HG02642 (cell line): ENCODE data around the gene CHCHD10.
"Not testable (repeated sequence)": the region's sequence is repeated elsewhere in the genome, so short reads cannot be mapped to it uniquely, and the experiment has no call there.

ENCODE experiments used
- ATAC-seq: cut with Tn5 transposase; IDR thresholded peaks from one replicate; pipeline ENCODE4 v1.9.1; 2021; ENCODE audit warnings: mild to moderate bottlenecking; ENCODE audit not compliant: unreplicated experiment, poor library complexity

CHCHD10 gene

DNA sequence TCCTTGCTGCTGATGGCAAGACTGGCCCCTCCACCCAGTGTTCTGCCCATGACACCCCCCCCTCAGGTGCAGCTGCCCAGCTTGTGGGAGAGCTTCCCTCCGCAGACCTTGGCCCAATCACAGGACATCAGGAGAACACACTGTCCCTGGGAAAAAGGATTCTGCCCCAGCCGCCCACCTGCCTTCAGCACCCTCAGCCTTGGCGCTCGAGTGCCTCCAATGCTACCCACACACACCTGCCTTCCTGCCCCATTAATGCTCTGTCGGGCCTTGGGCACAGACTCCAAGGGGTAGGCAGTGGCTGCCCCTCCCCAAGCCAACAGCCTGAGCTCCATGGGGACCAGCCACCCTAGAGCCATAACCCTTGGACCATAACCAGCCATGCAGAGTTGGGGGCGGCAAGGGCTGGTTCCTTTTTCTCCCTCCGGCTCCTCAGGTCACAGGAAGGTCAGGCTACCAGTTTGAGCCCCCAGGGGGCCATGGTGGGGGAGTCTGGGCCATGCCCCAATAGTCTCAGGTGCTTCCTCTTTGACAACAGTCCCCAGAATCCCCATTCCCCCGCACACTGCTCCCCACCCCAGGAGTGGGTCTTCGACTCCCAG is 15.6 kb downstream of the CHCHD10 start:
- ATAC-seq: no peak

DNA sequence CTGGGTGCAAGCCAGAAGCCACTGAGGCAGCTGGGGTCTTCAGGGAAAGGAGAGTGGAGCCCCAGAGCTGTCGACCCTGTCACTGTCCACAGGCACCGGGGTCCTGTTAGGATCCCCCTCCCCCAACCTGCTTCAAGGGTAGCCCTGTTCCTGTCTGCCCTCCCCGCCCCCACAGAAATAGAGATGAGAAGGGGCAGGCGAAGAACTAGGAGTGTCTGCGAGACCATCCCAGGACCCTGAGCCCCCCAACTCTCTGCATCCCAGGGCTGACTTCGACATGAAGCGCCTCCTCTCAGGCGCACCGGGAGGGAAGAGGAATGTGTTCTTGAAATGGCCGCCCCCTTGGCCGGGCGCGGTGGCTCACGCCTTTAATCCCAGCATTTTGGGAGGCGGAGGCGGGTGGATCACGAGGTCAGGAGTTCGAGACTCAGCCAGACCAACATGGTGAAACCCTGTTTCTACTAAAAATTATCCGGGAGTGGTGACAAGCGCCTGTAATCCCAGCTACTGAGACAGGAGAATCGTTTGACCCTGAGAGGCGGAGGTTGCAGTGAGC is 16.3 kb downstream of the CHCHD10 start:
- peak; percentile 17 for ATAC-seq

DNA sequence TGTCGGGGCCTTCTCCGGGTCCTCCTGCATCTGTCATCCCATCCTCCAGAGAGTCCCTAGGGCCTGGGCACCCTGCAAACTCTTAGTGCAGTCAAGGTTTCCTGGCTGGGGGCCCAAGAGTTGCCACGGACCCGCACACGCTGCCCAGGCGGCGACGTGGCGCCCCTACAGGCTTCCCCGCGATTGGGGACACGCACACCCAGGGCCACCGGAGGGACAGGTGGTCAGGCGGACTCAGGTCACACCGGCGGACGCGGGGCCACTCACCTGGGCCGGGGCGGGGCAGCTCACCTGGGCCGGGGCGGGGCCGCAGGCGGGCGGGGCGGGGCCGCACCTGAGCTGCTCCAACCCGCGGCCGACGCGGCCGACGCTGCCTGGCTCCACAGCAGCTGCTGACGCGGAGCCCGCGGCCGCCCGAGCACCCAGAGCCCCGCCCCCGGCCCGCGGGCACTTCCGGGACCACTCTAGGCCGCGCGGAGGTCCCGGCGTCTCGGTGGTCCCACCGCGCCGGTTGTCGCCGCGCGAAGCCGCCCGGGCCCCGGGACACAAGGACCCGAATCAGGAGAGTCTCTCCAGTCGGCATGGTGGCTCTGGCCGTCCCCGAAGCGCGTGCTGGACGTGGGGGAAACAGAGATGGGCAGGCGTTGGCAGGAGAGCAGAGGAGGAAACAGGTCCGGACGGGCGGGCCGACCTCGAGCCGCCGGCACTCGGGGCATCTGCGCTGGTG is 16.9 kb downstream of the CHCHD10 start, which contains the start of gene ZNF70:
Gene ZNF70 (minus strand): TSS at position 399 of the 727 bp plus-strand sequence. CDS start 5,972 bp downstream, outside the sequence.
- ATAC-seq: peak; percentile 79

DNA sequence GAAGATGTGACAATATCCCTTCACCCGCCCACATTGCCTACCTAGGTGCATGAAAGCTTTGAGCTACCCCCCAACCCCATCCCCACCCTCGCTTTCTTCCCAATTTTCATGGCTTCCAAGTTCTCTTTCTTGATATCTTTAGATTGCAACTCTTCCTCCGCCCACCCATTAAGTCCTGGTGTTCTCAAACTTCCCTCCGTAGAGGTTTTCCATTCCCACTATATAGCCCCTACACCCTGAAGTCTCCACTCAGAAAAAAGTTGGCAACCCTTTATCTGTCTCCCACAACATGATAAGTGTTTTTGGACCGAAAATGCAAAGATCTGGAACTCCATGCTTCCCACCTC is 17.4 kb downstream of the CHCHD10 start:
- ATAC-seq: no peak

DNA sequence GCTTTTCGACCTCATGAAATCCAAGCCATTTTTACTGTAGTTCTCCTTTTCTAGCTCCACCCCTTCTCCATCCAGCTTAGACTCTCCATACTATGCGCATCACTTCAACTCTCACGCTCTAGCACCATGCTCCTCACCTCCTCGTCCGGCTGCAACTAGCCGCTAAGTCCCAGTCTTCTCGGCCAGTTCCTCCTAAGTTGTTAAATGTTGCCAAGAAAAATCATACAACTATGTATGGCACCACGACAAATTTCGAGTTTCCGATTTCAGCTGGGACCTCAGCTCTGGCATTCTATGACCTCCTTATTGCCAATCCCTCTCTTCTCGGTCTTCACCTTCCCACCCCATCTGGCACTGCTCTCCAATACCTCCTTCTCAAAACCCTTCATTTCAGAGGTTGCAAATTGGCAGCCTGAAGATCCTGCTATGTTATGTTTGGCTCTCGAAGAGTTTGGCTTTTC is 17.9 kb downstream of the CHCHD10 start:
- no peak for ATAC-seq

DNA sequence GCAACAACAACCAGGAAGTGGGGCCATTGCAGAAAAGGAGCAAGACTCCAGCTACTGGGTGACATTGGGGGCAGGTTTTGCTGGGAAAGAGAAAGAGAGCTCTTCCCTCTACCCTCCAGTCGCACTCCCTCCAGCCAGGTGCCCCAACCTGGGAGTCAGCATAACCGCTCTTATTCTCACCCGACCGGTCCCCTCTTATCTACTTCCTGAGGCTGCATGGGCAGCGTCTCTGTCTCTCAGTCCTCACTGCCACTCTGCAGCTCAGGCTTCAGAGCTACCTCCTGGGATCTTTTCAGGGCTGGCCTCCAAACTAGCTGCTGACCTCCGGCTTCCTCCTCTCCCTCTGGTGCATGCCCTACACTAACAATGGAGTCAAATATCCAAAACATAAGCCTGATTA is 22.0 kb downstream of the CHCHD10 start:
- no peak for ATAC-seq

DNA sequence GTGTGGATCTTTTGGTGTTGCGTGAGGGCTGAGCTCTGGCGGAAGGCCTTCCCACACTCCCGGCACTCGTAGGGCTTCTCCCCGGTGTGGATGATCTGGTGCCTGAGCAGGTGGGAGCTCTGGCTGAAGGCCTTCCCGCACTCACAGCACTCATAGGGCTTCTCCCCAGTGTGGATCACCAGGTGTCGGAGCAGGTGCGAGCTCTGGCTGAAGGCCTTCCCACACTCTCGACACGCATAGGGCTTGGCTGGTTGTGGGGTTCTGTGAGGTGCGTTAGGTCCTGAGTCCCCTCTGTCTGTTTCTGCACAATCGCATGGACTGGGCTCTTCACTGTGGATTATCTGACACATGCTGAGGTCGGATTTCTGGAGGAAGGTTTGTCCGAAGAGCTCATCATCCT is 23.3 kb downstream of the CHCHD10 start:
- no peak for ATAC-seq

DNA sequence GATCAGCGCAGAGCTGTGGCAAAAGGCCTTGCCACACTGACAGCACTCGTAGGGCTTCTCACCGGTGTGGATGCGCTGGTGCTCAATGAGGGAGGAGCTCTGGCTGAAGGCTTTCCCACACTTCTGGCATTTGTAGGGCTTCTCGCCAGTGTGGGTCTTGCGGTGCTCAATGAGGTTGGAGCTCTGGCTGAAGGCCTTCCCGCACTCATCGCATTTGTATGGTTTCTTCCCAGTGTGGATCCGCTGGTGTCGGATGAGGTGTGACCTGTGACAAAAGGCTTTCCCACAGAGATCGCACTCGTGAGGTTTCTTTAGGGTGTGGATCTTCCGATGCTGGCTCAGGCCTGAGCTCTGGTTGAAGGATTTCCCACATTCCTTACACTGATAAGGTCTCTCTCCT is 23.8 kb downstream of the CHCHD10 start:
- ATAC-seq: no peak

DNA sequence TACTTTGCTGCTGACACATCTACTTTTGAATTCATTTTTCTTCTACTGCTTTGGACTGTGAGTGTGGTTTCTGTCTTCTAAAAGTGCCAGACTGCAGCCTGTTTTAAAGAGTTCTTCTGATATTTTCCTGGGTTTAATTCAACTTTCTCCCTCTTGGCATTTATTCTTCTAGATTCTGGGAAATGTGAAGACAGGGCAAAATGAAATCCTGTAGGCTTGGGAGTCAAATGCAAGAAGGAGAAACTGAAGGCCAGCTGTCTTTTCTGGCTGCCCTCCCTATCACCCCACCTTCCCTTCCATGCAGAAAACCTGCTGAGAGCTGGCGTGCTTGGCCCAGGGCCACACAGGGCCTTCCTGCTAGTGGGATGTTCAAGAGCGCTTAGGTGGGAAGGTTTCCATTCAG is 24.5 kb downstream of the CHCHD10 start:
- ATAC-seq: no peak

DNA sequence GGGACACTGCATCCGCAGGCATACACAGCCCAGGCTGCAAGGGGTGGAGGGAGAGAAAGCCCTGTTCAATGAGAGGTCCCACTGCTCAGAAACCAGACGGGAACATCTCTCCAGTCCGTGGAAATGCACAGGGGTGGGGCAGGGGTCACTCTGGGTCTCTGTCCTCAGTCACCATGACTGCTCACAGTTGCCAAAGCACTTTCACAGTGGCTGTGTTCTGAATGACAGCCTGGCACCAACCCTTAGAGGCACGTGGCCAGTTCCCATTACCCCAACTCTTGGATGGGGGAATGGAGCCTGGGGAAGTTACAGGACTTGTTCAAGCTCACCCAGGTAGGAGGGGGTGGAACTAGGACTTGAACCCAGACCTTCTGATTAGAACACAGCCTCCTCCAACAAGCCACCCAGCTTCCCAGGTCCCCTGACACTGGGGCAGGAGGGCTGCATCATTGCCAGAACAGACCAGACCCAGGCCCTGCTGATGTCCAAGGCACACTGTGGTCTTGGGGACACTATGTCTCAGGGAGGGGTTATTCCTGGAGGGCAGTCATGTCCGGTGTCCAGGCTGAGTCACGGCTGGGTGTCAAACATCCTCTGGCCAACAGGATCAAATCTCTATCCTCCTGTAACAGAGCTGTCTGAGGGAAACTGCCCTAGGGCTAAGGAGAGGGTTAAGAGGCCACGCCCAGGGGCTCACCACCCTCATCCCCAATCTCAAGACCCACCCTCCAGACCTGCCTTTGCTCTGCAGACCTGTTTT is 25.1 kb downstream of the CHCHD10 start:
- no peak for ATAC-seq

DNA sequence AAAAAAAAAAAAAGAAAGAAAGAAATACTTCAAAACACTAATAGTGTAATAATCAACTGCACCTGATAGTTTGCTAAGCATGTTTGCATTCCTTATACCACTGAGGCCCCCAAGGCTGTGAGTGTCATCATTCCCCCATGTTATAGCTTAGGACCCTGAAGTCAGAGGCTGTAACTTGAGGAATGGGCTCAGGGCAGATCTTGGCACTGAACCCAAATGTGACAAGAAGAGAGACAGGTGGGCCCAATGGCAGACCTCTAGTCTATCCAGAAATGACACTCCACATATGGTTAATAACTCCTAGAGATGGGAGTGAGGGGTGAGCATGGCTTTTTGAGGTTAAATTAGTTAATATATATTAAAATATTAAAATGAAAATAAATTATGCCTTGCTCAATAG is 30.1 kb downstream of the CHCHD10 start:
- ATAC-seq: no peak

DNA sequence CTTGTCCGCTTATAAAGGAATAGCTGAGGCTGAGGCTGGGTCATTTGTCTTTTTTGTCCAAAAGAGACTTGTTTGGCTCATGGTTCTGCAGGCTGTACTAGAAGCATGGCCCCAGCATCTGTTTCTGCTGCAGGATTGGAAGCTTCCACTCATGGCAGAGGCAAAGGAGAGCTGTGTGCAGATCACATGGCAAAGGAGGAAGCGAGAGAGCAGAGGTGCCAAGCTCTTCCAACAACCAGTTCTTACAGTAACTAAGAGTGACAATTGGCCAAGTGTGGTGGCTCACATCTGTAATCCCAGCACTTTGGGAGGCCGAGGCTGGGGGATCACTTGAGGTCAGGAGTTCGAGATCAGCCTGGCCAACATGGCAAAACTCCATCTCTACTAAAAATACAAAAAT is 39.7 kb downstream of the CHCHD10 start:
- ATAC-seq: not testable (repeated sequence)

DNA sequence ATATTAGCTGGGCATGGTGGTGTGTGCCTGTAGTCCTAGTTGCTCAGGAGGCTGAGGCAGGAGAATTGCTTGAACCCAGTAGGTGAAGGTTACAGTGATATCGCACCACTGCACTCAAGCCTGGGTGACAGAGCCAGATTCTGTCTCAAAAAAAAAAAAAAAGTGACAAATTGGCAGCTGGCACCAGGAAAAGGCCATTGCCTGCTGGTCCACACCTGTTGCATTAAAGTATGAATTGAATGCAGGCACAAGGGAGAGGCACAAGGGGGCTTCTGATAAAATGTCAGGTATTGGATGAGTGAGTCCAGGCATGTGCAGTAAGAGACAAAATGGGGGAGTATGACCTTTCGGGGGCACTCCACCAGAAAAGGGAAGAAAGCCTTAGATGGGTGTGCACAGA is 45.0 kb downstream of the CHCHD10 start:
- no peak for ATAC-seq

DNA sequence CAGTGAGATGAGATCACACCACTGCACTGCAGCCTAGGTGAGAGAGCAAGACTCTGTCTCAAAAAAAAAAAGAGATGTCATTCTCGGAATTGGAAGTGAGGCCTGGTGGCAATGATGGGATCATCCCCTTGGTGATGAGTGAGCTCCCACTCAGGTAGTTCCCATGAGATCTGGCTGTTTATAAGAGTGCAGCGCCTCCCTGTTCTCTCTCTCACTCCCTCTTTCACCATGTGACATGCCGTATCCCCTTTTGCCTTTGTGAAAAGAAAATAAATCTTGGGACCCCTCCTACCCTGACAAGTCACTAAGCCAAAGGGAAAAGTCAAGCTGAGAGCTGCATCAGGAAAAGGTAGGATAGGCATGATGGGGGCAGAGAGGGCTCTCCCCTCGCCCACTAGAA is 45.6 kb downstream of the CHCHD10 start:
- no peak for ATAC-seq

DNA sequence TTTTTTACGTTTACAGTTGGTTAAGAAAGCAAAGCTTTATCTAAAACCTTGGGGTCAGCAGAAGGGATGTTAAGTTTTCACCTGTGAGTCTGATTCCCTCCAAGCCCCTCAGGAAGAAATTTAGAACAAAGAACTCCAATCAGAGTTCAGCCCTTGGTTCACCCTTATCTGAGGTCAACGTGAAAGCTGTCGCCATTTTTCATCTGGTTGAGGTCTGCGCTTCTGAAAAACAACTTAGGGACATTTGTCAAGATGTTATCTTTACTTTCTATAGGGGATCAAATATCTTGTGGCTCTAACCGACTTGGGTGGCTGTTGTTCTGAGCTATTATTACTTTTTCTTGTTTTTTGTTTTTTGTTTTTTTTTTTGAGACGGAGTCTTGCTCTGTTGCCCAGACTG is 46.9 kb downstream of the CHCHD10 start:
- no peak for ATAC-seq

DNA sequence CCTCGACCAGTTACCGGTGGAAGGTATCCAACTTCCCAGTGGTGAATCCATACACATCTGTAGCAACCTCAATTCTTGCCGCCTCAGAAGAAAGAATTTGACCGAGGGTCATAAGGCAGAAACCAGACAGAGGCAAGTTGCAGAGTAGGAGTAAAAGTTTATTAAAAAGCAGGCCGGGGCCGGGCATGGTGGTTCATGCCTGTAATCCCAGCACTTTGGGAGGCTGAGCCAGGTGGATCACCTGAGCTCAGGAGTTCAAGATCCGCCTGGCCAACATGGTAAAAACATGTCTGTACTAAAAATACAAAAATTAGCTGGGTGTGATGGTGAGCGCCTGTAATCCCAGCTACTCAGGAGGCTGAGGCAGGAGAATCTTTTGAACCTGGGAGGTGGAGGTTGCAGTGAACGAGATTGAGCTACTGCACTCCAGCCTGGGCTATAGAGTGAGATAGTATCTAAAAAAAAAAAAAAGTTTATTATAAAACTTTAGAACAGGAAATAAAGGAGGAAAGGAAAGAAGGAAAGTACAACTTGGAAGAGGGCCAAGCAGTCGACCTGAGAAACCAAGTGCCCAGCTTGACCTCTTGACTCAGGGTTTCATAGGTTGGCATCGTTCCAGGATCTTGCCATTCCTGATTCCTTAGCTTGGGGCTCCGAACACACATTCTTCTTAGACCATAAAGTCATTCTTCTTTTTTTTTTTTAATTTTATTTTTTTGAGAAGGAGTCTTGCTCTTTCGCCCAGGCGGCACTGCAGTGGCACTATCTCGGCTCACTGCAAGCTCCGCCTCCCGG is 49.2 kb downstream of the CHCHD10 start:
- no peak for ATAC-seq

DNA sequence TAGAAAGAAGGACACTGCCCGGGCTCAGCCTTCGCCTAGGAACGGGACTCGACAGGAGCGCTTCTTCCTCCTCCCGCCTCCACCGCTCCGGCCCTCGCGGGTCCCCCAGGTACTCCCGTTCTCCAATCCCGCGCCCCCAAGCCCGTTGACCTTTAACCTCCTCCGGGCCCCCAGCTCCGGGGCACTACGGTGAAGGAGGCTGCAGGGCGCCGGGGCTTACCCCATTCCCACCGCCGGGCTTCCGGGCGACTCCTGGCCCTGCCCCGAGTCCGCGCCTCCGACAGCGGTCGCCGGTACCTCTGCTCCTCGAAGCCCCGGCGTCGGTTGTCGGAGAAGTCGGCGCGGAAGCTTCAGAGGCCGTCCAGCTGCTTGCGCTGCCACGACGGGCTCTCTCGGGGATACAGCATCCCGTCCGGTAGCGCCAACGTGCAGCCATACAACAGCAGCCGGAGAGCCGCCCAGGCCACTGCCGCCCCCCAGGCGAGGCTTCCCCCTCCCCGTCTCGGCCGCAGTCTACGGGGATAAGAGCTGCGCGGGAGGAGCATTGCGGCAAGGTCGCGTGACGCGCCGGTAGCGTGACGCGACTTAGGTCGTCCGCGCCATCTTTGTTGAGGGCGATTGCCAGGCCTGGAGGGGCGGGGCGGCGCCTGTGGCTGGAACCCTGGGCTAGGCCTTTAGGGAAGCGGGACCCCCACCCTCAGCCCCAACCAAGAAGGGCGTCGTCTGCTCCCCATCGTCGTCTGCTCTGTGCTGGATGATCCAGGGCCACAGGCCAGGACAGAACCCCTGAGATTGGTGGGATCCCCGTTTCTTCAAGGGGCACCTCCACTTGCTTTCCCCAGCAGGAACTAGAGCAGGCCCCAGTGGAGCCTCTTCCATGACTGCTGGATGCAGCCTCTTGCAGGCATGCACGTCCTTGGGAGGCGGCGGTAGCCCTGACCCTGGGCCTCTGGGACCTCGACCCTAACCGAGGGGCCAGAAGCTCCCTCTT is 50.7 kb downstream of the CHCHD10 start:
- peak; percentile 86 for ATAC-seq
